Measurements from ENCODE around the gene KCNQ1. TPM values are rescaled to one million over a fixed set of nuclear protein-coding genes. Genes with fewer than 3 reads are reported as not detected.
A peak's percentile ranks its signal among the peaks of the same experiment; 100 is the strongest.

Gene KCNQ1
- polyA plus RNA-seq, 4 donors, result 18.4 to 54.4 (median 21.3) TPM

GRCh38 chr11:2419638-2420501 lies 24.9 kb upstream of the KCNQ1 start:
- H3K4me1 ChIP-seq (ENCODE audit: control insufficient read depth in 3 of 3, insufficient read depth in 2 of 3, low read depth in 1 of 3, low read length in 2 of 3), result peaks cover 0 to 20% (median 0%) of the 10 kb centered on the region in 3 donors
- DNase-seq (peak; percentile 67 to 82), FAIRE-seq (no peak)
- WGBS, 3 donors, result 11 to 48% (median 28%) methylated on average over 28 to 36 of the region's 36 CpGs
- H3K27me3 ChIP-seq (ENCODE audit: control insufficient read depth in 3 of 3, insufficient read depth in 3 of 3, low read length in 3 of 3), result no peaks in the 10 kb centered on the region
- no peaks in the 10 kb centered on the region for H3K9me3 ChIP-seq (ENCODE audit: control insufficient read depth in 2 of 2, insufficient read depth in 1 of 2, low read depth in 1 of 2, low read length in 1 of 2)
- H3K36me3 ChIP-seq (ENCODE audit: control insufficient read depth in 3 of 3, insufficient read depth in 2 of 3, low read depth in 1 of 3, low read length in 3 of 3), result no peaks in the 10 kb centered on the region
- peak overlapping the region in 1 of 3 donors; percentile 26 for H3K4me3 ChIP-seq (ENCODE audit: low read depth in 1 of 3, low read length in 3 of 3)
- H3K27ac ChIP-seq (ENCODE audit: low read depth in 1 of 3, low read length in 2 of 3), result no peak overlapping the region

- no peaks in the 10 kb centered on the region for H3K9me3 ChIP-seq (ENCODE audit: control insufficient read depth in 2 of 2, insufficient read depth in 1 of 2, low read depth in 1 of 2, low read length in 1 of 2)
- peaks cover 0 to 20% (median 0%) of the 10 kb centered on the region in 3 donors for H3K4me1 ChIP-seq (ENCODE audit: control insufficient read depth in 3 of 3, insufficient read depth in 2 of 3, low read depth in 1 of 3, low read length in 2 of 3)
- DNase-seq (peak; percentile 74 to 85), FAIRE-seq (no peak)
- no peak overlapping the region for H3K27ac ChIP-seq (ENCODE audit: low read depth in 1 of 3, low read length in 2 of 3)
- H3K27me3 ChIP-seq (ENCODE audit: control insufficient read depth in 3 of 3, insufficient read depth in 3 of 3, low read length in 3 of 3), result no peaks in the 10 kb centered on the region
- H3K36me3 ChIP-seq (ENCODE audit: control insufficient read depth in 3 of 3, insufficient read depth in 2 of 3, low read depth in 1 of 3, low read length in 3 of 3), result no peaks in the 10 kb centered on the region
- H3K4me3 ChIP-seq (ENCODE audit: low read depth in 1 of 3, low read length in 3 of 3), result peak overlapping the region in 1 of 3 donors; percentile 26
- 8 to 25% (median 18%) methylated on average over 41 to 44 of the region's 44 CpGs for WGBS, 3 donors
Measured at GRCh38 chr11:2420502-2421225, 24.1 kb upstream of the KCNQ1 start.

DNA sequence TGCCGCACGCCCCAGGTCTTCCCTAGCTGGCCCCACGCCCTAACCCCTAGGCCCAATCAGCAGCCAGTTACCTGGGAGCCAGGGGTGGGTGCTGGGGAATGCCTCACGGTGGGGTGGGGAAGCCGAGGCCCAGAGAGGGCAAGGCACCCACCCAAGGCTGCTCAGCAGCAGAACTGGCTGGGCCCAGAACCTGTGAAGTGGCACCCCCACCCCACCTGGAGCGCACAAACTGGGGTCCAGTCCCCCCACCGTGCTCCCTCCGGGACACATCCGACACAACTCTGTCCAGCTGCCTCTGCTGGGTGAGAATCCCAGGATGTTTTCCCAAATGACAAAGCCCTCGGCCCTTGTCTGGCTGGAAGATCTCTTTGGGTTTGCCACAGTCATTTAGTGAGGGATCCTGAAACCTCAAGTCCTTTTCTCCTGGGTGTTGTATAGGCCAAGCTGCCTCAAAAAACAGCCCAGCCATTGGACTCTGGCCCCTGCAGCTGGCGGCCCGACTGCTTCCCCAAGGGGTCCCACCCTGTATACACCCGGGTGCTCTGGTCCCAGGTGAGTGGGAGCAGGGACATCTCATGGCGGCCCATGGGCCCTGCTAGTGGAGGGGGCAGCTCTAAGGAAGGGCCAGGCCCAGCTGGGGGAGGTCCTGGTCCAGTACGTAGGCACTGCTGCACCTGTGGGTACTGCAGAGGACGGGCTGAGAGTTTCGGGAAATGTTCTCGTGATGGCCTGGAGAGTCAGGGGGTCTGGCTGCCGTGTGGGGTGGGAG lies 23.4 kb upstream of the KCNQ1 start:
- peak in 1 of 2 donors; percentile 27 for DNase-seq
- 22 to 60% (median 35%) methylated on average over 17 to 19 of the region's 19 CpGs for WGBS, 3 donors
- no peak for FAIRE-seq

DNA sequence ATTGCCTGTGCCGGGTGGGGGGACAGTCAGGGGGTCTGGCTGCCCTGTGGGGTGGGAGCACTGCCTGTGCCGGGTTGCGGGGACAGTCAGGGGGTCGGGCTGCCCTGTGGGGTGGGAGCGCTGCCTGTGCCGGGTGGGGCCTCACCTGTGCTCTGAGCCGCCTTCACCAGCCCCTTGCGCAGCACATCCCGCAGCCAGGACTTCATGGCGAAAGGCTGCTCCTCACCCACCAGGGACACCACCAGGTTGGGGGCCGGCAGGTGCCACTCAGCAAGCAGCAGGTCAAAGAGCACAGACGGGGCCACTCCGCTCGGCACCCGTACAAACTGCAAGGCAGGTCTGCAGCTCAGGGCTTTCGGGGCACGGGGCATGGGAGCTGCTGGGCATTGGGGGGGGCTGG lies 22.8 kb upstream of the KCNQ1 start:
- H3K36me3 ChIP-seq (ENCODE audit: control insufficient read depth in 3 of 3, insufficient read depth in 2 of 3, low read depth in 1 of 3, low read length in 3 of 3), result no peaks in the 10 kb centered on the region
- no peak overlapping the region for H3K27ac ChIP-seq (ENCODE audit: low read depth in 1 of 3, low read length in 2 of 3)
- H3K27me3 ChIP-seq (ENCODE audit: control insufficient read depth in 3 of 3, insufficient read depth in 3 of 3, low read length in 3 of 3), result no peaks in the 10 kb centered on the region
- H3K9me3 ChIP-seq (ENCODE audit: control insufficient read depth in 2 of 2, insufficient read depth in 1 of 2, low read depth in 1 of 2, low read length in 1 of 2), result no peaks in the 10 kb centered on the region
- 22 to 70% (median 57%) methylated on average over 13 to 17 of the region's 17 CpGs for WGBS, 3 donors
- no peak for FAIRE-seq
- H3K4me3 ChIP-seq (ENCODE audit: low read depth in 1 of 3, low read length in 3 of 3), result no peak overlapping the region
- H3K4me1 ChIP-seq (ENCODE audit: control insufficient read depth in 3 of 3, insufficient read depth in 2 of 3, low read depth in 1 of 3, low read length in 2 of 3), result peaks cover 0 to 20% (median 0%) of the 10 kb centered on the region in 3 donors
- DNase-seq, result no peak

More for the DNA sequence above, 23.4 kb upstream of the KCNQ1 start:
- Histone ChIP-seq H3K27me3 (ENCODE audit: control insufficient read depth in 3 of 3, insufficient read depth in 3 of 3, low read length in 3 of 3) (no peaks in the 10 kb centered on the region), H3K27ac (ENCODE audit: low read depth in 1 of 3, low read length in 2 of 3) (no peak overlapping the region), H3K9me3 (ENCODE audit: control insufficient read depth in 2 of 2, insufficient read depth in 1 of 2, low read depth in 1 of 2, low read length in 1 of 2) (no peaks in the 10 kb centered on the region), H3K4me3 (ENCODE audit: low read depth in 1 of 3, low read length in 3 of 3) (no peak overlapping the region), H3K4me1 (ENCODE audit: control insufficient read depth in 3 of 3, insufficient read depth in 2 of 3, low read depth in 1 of 3, low read length in 2 of 3) (peaks cover 0 to 20% (median 0%) of the 10 kb centered on the region in 3 donors), H3K36me3 (ENCODE audit: control insufficient read depth in 3 of 3, insufficient read depth in 2 of 3, low read depth in 1 of 3, low read length in 3 of 3) (no peaks in the 10 kb centered on the region)

DNA sequence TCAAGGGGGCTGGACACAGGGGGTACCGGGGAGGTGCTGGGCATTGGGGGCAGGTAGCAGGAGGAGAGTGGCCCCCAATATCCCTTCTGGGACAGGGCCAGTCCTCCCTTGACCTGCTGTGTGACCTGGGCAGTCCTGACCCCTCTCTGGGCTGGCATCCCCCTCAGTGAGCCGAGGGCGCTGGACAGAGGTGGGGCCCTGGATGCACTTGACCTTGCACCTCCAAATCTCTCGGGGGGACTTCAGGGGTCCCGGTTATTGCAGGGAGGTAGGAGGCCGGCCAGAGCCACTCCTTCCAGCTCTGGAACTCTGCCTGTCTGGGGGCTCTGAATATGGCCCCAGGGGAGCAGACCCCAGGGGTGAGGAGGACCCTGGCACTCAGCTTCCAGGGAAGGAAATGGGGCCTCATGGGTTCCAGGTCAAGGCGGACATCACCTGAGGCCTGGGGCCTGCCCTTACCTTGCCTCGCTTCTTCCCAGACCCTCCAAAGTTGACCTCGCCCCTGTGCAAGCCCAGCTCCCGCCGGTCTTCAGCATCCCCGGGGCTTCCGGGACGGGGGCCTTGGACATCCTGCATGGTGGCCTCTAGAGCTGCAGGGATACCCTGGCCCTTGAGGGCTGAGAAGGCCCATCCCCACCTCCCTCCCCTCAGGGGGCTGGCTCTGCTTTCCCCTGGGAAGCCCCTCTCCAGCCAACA lies 22.2 kb upstream of the KCNQ1 start:
- DNase-seq (no peak), FAIRE-seq (no peak)
- 46 to 80% (median 48%) methylated on average over 14 of the region's 14 CpGs for WGBS, 3 donors
- H3K9me3 ChIP-seq (ENCODE audit: control insufficient read depth in 2 of 2, insufficient read depth in 1 of 2, low read depth in 1 of 2, low read length in 1 of 2), result no peaks in the 10 kb centered on the region
- H3K27me3 ChIP-seq (ENCODE audit: control insufficient read depth in 3 of 3, insufficient read depth in 3 of 3, low read length in 3 of 3), result no peaks in the 10 kb centered on the region
- peaks cover 0 to 20% (median 0%) of the 10 kb centered on the region in 3 donors for H3K4me1 ChIP-seq (ENCODE audit: control insufficient read depth in 3 of 3, insufficient read depth in 2 of 3, low read depth in 1 of 3, low read length in 2 of 3)
- H3K27ac ChIP-seq (ENCODE audit: low read depth in 1 of 3, low read length in 2 of 3), result no peak overlapping the region
- H3K36me3 ChIP-seq (ENCODE audit: control insufficient read depth in 3 of 3, insufficient read depth in 2 of 3, low read depth in 1 of 3, low read length in 3 of 3), result no peaks in the 10 kb centered on the region
- H3K4me3 ChIP-seq (ENCODE audit: low read depth in 1 of 3, low read length in 3 of 3), result no peak overlapping the region

DNA sequence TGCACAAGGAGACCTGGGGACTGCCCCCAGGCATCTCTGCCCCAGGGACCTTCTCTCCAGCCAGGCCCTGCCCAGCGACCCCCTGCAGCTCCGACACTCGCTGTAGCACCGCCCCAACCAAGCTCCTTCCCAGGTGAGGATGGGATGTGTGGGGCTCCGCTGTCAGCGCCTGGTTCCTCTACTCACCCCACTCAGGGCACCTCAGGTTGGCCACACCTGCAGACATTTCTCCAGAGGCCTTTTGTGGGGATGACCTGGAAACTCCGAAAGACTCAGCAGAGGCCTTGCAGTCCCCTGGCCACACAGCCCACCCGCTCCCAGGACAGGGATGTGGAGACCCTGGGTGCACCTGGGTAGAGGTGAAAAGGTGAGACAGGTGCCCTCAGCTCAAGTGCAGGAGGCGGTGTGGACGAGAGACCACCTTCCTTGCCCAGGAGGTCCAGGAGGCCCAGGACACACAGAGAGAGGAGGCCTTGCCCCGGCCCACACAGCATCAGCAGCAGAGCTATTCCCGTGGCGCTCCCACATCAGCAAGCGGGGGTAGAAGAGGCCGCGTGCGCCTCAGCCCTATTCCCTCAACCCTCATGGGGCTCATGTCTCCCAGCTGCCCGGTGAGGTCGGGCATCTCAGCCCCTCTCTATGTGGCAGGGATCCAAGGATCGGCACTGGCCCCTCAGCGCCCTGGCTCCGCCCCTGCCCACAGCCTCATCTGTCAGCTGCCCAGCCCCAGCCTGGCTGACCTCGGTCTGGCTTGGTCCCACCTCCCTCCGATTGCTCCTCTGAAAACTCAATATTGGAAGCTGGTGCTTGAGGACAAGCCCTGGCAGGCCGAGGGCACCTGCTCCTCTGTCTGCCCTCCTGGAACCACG lies 21.4 kb upstream of the KCNQ1 start:
- no peak for FAIRE-seq
- WGBS, 3 donors, result 41 to 78% (median 55%) methylated on average over 21 to 26 of the region's 26 CpGs

DNA sequence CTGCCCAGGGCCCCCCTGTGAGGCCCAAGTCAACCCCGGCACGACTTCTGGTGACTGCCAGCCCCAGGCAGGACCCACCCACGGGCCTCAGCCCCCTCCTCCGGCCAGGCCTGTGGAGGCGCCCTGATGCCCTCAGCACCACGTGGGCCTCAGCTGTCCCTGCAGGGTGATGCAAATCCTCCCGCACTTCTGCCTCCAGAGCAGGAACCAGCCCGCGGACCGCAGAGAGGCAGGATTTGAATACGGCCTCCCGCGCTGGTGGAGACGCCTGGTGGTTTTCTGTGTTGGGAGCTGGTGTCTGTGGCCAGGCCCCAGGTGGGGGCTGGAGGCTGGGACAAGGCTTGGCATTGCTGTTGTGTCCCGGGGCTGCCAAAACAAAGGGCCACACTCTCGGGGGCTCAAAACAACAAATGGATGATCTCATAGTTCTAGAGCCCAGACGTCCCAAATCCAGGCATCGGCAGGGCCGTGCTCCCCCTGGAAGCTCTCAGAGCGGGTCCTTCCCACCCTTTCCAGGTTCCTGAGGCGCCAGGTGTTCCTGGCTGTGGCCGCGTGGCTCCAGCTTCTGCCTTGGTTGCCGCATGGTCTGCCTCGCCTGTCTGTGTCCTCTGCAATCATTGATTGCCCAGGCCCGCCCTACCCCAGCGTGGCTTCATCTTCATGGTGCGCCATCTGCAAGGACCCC lies 19.9 kb upstream of the KCNQ1 start:
- Histone ChIP-seq H3K27ac (ENCODE audit: low read depth in 1 of 3, low read length in 2 of 3) (no peak overlapping the region), H3K4me3 (ENCODE audit: low read depth in 1 of 3, low read length in 3 of 3) (no peak overlapping the region), H3K9me3 (ENCODE audit: control insufficient read depth in 2 of 2, insufficient read depth in 1 of 2, low read depth in 1 of 2, low read length in 1 of 2) (no peaks in the 10 kb centered on the region), H3K4me1 (ENCODE audit: control insufficient read depth in 3 of 3, insufficient read depth in 2 of 3, low read depth in 1 of 3, low read length in 2 of 3) (peaks cover 0 to 18% (median 0%) of the 10 kb centered on the region in 3 donors), H3K27me3 (ENCODE audit: control insufficient read depth in 3 of 3, insufficient read depth in 3 of 3, low read length in 3 of 3) (no peaks in the 10 kb centered on the region), H3K36me3 (ENCODE audit: control insufficient read depth in 3 of 3, insufficient read depth in 2 of 3, low read depth in 1 of 3, low read length in 3 of 3) (no peaks in the 10 kb centered on the region)
- DNase-seq (no peak), FAIRE-seq (no peak)
- 42 to 80% (median 54%) methylated on average over 26 to 28 of the region's 28 CpGs for WGBS, 3 donors

More for the DNA sequence above, 21.4 kb upstream of the KCNQ1 start:
- no peak overlapping the region for H3K27ac ChIP-seq (ENCODE audit: low read depth in 1 of 3, low read length in 2 of 3)
- peaks cover 0 to 20% (median 0%) of the 10 kb centered on the region in 3 donors for H3K4me1 ChIP-seq (ENCODE audit: control insufficient read depth in 3 of 3, insufficient read depth in 2 of 3, low read depth in 1 of 3, low read length in 2 of 3)
- no peaks in the 10 kb centered on the region for H3K27me3 ChIP-seq (ENCODE audit: control insufficient read depth in 3 of 3, insufficient read depth in 3 of 3, low read length in 3 of 3)
- no peaks in the 10 kb centered on the region for H3K9me3 ChIP-seq (ENCODE audit: control insufficient read depth in 2 of 2, insufficient read depth in 1 of 2, low read depth in 1 of 2, low read length in 1 of 2)
- no peak for DNase-seq
- H3K36me3 ChIP-seq (ENCODE audit: control insufficient read depth in 3 of 3, insufficient read depth in 2 of 3, low read depth in 1 of 3, low read length in 3 of 3), result no peaks in the 10 kb centered on the region
- H3K4me3 ChIP-seq (ENCODE audit: low read depth in 1 of 3, low read length in 3 of 3), result no peak overlapping the region

Data from small intestine (tissue), 7 donors.